ENCODE data around the gene EGFLAM.

EGFLAM gene

DNA sequence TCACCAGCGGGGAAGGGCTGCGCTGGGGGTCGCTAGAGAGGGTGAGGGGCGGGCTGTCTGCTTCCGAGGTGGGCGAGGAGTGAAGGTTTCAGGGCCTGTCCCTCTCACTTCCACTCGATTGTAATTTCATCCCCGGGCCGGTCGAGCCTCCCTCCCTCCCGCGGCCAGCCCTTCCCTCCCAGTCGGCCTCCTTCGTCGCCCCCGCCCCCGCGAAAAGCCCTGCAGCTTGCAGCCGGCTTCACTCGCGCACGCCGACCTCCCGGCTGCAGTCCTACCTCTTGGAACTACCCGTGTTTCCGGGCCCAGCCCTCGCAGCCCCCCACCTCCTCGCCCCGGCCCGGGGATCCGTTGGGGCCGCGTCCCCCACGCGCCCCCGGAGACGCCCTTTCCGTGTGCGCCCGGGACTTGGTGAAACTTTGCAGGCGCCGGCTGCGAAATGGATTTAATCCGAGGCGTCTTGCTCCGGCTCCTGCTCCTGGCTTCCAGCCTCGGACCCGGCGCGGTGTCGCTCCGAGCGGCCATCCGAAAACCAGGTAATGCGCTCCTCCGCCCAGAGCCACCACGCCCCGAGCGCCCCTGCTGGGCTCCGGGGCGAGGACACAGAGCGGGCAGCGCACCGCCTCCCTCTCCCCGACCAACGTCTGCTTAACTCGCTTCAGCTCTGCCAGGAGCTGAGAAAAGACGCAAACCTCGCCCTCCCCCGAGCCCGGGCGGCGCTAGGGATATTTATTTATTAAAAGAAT lies at the start of gene EGFLAM:
EGFLAM (plus strand) TSS at position 241 of the 743 bp plus-strand sequence; CDS start at position 437, 196 bp downstream.
- DNase-seq, result peak; percentile 21

DNA sequence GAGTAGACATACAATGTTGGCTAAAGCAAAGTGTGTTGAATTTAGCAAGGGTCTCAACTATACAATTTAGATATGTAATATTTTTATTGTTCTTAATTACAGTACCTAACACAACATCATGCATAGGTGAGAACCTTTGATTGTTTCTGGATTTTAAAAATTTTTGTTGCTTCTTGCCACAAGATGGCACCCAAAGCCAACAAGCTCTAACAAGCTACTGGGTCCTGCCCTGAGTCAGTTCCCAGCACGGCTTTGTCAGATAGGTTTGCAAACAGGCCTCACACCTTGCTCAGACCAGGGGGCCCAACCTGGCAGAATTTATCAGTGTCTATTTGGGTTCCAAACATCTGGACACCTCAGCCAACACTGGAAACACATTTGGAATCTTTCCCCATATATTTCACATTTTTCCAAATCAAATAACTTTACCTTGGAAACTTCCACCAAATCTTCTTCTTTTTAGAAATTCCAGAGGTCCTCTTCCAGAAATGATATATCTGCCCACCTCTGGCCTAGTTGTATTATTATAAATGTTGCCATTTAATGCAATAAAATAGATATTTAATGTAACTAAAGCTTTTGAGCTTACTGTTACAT lies 49.5 kb upstream of the EGFLAM start:
- peak; percentile 7 for DNase-seq

DNA sequence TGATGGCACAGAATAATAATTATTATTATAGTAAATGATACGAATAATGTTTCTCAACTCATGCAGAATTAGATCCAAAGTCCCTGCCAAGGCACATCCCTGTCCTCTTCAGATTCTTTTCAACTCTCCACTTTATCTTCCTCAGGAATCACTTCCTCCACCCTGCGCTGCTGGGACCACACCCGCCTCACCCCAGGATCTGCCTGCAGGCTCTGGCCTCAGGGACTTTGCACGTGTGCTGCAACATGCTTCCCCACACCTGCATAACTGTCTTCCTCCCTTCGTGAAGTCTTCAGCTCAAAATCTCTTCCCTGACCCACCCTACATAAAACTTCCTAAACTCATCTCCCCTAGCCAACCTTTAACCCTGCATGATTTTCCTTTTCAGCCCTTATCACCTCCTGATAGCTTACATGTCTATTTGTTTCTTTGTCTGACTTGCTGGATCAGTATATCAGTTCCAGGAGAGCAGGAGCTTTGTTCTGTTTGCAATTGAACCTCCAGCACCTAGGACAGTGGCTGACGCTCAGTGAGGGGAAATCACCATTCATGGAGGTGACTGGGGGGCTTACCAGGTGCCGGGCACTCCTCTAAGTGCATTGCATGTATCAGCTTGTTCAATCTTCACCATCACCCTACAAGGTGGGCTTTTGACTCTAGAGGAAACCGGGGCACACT lies 47.5 kb upstream of the EGFLAM start:
- no peak for DNase-seq

DNA sequence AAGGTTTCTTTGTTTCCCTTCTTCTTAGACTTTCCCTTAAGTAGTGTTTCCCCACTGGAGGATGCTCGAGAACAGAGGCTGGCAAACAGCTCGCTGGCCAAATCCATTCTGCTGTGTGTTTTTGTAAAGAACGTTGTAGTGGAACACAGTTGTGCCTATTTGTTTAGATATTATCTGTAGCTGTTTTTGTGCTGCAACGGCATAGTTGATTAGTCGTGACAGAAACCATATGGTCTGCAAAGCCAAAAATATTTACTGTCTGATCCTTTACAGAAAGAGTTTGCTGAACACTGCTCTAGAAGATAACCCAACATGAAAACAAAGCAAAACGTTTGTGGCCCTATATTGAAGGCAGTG lies 47.0 kb upstream of the EGFLAM start:
- DNase-seq, result no peak

DNA sequence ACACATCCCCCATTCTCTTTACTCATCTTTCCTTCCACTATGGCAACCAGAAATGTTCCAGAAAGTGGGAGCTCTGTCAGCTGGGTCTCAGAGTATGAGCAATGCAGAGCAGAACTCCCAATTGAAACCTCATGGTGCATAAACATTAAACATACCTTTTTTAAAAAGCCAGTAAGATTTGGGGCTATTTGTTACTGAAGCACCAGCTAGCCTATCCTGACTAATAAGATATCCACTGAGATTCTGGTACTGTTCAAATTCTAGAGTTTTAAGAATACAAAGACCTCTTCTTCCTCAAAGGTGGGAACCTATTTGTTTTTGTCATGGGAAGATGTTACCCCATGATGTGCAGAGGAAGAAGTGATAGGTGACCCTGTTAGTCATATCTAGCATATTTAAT lies 46.1 kb upstream of the EGFLAM start:
- no peak for DNase-seq

DNA sequence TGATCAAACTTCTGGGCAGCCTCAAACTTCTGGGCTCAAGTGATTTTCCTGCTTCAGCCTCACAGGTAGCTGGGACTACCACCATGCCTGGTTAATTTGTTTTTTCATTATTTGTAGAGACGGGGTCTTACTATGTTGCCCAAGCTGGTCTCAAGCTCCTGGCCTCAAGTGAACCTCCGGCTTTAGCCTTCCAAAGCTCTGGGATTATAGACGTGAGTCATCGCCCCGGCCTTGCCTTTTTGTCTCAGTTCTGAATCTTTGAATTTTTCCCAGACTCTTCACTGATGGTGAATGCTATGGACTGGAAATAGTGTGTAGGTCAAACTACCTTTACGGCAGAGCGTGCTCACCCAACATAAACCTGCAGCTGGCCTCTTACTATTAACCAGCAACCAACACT lies 32.3 kb upstream of the EGFLAM start:
- DNase-seq, result no peak

DNA sequence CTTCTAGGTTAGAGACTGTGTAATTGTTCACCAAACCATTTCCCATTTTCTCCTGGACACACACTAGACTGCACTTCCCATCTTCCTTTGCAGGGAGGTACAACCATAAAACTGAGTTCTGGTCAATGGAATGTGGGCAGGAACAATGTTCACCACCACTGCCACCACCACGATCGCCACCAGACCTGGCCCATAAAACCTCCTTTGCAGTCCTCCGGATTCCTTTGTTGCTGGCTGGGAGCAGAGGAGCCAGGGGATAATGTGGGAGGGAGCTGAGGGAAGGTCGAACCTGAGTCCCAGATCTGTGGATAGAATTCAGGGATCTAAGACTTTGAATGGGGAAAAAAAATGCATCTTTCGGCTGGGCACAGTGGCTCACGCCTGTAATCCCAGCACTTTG lies 29.4 kb upstream of the EGFLAM start:
- DNase-seq, result no peak

DNA sequence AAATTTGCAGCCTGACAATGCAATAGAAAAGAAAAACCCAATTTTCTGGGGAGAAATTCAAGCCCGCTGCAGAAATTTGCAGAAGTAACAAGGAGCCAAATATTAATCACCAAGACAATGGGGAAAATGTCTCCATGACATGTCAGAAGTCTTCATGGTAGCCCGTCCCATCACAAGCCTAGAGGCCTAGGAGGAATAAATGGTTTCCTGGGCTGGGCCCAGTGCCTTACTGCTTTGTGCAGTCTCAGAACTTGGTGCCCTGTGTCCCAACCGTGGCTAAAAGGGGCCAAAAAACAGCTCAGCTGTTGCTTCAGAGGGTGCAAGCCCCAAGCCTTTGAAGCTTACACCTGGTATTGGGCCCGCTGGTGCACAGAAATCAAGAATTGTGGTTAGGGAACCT lies 23.6 kb upstream of the EGFLAM start:
- no peak for DNase-seq

DNA sequence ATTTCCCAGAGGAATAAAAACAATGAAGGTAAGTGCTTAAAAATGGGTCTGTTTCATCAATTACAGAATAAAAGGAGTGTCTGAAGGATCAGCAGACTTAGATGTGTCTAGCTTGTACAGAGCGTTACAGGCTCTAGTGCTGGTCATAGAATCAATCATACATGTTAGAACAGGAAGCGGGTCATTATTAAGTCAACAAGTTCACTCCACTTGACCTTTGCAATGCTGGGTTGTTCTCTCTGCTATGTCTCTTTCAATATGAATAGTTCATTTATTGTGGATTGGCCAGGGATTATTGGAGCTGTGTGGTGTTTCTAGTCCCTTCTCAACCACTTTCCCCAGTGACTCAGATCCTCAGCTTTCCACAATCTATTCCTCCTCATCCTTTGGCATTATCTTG lies 20.7 kb upstream of the EGFLAM start:
- DNase-seq, result no peak

DNA sequence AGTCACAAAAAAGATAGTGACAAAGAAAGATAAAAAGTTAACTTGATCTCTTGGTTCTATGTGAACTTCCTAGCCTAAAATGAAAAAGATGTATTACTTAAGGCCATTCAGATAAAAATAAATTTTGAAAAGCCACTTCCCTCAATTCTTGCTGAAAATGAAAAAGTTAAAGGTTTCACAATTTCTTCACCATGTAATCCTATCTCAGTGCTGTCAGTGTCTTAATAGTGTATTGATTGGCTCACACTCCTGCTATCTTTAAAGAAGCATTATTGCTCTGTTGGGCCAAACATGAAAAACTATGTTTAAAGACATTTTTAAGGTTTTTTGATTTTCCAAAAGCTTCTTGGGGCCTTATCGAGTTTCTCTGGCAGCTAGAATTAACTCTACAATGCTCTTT lies 18.1 kb upstream of the EGFLAM start:
- DNase-seq, result no peak

DNA sequence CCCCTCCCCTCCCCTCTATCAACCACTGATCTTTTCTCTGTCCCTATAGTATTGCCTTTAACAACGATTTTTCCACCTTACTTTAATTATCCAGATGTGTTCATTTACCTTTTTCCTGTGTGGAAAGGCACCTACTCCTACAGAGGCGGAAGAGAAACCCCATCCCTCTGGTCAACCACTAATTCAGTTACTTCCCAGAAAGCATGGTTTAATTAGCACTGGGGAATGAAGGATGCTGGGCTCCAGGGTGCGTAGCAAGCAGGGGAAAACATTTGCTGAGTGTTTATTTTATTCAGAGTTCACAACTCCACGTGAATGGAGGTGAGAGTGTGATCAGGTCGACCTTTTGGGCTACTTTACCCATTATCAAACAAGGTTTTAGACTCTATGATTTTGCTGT lies 16.7 kb upstream of the EGFLAM start:
- no peak for DNase-seq

DNA sequence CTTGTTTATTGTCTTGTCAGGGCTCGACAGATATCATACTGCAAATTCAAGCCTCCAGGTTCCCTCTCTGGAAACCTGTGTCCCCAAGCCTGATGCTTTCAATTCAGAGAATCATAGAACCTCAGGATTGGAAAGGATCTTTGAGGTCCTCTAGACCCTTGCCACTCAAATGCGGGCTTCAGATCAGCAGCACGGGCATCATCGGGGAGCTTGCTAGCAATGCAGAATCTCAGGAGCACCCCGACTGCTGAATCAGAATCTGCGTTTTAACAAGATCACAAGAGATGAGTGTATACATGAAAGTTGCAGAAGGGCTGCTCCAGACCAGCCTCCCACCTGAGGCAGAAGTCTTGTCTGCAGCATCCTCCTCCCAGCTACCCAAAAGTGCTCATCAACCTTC lies 13.1 kb upstream of the EGFLAM start:
- DNase-seq, result no peak

DNA sequence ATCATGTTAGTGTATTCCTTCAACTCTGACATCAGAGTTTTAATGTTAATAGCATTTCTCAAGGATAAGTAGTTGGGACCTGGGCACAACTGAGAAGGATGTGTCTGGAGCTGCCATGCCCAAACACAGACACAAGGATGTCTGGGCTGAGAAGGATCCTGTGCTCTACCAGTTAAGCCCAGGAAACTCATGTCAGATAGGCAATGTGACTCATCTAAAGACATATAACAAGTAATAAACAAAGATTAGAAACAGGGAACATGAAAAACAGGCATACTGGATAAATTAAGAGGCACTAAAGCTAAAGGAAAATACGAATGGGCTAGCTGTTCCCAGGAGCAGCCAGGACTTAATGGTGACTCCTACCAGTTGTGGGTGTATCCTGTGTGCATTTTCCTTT lies 9.1 kb upstream of the EGFLAM start:
- DNase-seq, result no peak

DNA sequence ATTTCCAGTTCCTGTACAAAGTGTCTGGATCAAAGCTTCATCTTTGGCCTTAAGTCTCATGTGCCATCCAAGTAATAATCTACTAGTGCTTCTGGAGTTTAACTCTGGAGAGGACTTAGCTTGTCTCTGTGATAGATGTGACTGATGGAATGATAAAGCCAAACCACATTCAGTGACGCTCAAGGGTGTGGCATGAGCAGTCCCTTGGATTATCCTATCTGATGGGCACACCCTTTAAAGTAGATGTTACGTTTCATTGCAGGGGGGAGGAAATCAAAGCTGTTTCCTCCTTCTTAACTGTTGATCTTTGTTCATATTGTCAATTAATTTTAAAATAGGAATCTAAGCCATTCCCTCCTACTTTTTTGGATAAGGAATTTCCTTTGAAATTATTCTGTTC lies 8.5 kb upstream of the EGFLAM start:
- no peak for DNase-seq

DNA sequence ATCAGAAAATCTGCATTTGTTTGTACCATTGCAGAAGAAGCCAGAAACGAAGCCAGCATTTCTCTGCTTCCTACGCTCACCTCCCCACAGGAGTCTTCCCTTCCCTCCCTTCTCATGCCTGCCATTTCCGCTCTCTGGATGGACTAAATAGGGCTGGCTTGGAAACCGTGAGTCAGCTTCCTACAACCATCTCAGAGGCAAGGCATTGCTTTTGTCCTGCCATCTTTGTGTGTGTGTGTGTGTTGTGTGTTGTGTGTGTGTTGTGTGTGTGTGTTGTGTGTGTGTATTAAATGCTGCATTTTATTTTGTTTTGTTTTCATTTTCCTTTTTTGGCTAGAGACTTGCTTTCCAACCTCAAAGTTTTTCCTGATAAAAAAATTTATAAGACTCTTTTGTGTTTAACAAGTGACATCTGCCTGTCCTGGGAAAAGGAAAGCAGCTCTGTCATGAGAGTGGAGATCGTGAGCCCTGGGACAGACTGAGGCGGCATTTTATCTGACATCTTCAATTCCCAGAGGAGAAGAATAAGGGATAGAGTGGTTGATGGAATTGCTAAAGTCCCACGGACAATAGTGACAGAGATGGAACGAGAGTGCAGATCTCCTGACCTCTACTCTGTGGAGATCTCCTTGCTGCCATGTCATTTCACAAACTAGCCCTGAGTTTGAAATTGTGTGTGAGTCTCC lies 7.5 kb upstream of the EGFLAM start:
- DNase-seq, result no peak

DNA sequence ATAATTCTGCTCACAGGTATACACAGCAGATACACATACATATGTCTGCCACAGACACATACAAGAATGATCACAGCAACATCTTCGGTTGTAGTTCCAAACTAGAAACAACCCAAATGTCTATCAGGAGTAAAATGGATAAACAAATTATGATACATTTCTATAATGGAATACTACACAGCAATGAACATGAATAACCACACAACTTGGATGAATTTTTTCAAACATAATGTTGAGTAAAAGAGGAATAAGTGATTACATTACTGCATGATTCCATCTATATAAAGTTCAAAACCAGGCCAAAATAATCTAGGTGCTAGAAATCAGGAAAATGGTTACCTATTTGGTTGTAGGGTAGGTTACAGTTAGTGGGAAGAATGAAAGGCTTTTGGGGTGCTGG lies 4.6 kb upstream of the EGFLAM start:
- DNase-seq, result no peak

DNA sequence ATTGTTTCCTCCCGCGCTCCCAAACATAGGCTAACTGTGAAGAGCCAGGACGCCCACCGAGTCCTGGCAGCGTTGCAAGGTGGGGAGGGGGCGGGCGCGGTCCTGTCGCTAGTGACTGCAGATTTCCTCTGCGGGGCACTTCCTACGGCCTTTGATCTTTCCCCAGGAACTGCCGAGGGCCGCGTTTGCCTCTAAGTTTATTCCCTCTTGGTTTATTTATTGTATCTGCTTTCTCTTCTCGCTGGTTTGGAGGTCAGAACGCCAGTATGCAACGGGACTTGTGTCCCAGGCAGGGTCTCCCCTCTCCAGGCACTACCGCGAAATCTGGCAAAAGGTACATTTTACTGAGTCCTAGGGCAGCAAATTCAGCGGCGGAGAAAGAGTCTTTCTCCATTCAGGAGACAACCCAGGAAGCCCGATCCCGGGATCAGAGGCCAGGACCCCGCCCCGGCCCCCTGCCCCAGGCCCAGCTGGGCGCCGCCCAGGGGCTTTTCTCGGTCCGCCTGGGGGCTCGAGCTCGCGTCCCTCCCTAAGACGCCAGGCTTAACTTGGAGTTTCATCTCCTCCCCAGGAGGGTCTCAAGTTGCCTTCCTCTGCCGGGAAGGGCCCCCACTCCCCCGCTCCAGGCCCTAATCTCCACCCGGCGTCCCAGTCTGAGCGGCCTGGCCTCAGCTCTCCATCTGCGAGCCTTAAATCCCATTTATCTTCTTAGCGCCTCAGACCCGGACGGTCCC lies 884 bp upstream of the EGFLAM start:
- DNase-seq, result no peak

DNA sequence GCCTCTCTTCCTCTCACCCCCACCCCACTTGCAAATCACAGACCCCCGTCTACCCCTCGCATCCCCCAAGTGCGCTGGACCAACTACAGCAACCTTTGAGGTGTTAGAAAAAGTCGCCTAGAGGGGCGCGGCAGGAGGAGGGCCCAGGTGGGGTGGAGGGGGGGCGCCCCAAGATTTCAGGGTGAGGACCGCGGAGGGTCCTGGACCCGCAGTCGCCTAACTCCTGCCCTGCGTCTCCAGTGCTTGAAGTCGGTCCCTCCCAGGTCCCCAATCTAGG lies 379 bp upstream of the EGFLAM start:
- DNase-seq, result no peak

DNA sequence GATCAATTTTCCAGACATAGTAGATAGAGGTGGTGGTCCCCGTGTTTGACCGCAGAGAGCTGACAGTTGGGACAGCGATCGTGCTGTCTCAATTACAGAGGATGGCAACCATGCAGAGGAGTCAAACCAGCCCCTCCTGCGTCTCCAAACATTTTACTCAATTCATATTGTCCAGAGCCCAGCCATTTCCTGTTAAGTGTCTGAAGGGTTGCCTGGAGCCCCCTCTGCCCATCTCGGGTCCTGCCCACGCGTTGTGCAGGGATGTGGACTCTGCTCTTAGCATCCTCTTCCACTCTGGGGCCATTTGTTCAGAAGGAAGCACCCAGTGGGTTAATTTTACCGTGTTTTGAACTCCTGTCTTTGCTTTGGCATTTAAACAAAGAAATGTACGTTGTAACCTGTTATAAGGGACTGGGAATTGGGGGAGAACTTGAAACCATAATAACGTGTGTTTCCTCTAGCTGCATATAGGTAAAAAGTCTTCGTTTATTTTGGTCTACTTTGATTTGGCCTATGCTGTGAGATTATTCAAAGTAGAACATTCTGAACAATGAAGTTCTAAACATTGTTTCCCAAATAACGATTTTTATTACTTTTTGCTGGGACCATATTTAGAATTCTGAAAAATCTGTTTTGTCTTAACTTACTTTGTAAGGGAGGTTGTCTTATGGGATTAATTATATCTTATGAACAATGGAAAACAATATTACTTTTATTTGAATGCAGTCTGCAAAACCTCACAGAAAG lies 876 bp downstream of the EGFLAM start:
- no peak for DNase-seq

DNA sequence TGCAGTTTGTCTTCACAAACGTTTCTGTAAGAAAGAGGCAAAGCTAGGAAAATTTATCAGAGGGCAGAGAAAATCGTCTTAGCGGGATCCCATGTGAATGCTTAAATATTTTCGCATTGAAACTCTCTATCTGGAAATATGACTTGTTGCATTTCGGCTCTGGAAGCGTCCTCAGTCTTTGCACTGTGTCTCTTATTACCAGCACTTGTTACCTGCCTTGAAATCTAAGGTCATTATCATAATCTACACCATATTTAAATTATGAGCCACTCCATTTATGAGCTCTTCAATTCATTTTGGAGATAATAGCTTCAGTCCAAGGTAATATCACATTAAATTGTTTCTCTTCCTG lies 1.4 kb downstream of the EGFLAM start:
- DNase-seq, result no peak

DNA sequence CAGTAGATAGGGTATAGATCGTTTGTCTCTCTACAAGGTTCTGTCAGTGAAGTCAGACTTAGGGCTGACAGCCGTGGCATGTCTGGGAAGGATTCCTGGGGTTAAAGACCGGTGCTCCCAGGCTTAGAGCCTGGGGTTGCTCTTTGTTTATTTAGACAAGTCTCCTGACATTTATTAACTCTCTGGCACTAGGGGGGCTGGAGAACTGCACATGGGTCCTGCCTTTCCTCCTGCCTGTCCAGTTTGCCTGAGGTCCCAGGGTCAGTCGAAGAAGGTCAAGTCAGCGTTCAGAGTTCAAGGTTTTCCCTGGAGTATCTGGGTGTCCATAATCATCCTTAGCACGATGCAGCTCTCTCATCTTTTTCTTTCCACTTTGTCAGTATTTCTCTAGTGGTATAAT lies 5.6 kb downstream of the EGFLAM start:
- no peak for DNase-seq

DNA sequence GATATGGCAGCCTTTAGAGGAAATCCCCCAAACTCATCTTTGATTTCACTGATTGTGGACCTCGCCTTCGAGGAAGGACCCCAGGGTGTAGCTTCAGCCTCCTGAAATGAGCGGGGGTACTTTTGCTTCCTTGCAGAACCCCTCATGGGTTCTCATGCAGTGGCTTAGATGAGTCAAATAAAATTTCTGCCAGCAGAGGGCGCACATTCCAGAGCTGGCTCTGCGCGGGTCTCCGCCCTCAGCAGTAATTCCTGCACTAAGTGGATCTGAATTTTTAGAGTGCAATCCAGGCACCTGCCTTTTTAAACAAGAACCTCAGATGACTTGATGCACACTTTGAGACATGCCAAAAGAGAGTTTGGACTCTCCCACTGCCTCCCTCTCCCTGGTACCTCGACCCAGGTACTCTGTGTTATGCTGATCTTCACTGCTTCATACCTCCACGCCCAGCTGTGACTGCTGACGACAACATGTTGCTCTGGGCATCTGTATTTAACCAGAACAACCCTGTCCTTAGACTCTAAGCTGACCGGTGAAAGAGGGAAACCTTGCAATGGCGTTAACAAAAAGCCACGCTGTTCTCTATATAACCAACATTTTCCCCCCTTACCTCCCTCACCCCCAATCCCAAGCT lies 7.3 kb downstream of the EGFLAM start:
- peak; percentile 2 for DNase-seq
